GM12892 (cell line): Measurements from ENCODE around the gene ADK.

Source experiments
- POLR2A ChIP-seq: IDR thresholded peaks from 2 replicates; pipeline ENCODE4 v1.6.1; 2011; ENCODE audit warnings: low read depth, low read length, control low read depth
- POLR2AphosphoS5 ChIP-seq: IDR thresholded peaks from 2 replicates; pipeline ENCODE4 v1.6.1; 2011; ENCODE audit warnings: low read depth, low read length, control low read depth
- TAF1 ChIP-seq: IDR thresholded peaks from 2 replicates; pipeline ENCODE4 v1.6.1; 2011; ENCODE audit warnings: low read depth, mild to moderate bottlenecking, control low read depth, low read length, borderline replicate concordance

- TF ChIP-seq POLR2A, result no peak
- TF ChIP-seq POLR2AphosphoS5, result no peak
- TF ChIP-seq TAF1, result no peak
Observed at GRCh38 chr10:74586088-74586585, 435.1 kb downstream of the ADK start.
